Measurements from ENCODE around the gene PRSS1.

PRSS1 gene

GRCh38 chr7:142802301-142802700, 53.0 kb downstream of the PRSS1 start:
- no peaks in the 10 kb centered on the region for H3K36me3 ChIP-seq (ENCODE audit: control insufficient read depth, insufficient read depth, low read length)
- H3K27ac ChIP-seq (ENCODE audit: low read depth, low read length, severe bottlenecking) = no peak overlapping the region
- no peaks in the 10 kb centered on the region for H3K9me3 ChIP-seq (ENCODE audit: control insufficient read depth, low read length)
- no peak overlapping the region for H3K4me3 ChIP-seq (ENCODE audit: extremely low read depth, insufficient read depth, low read length, poor library complexity, severe bottlenecking)
- H3K4me1 ChIP-seq (ENCODE audit: control insufficient read depth, insufficient read depth, low read length, poor library complexity, severe bottlenecking) = no peaks in the 10 kb centered on the region
- 85 to 88% methylated on average over 2 to 3 of the region's 3 CpGs for WGBS, 2 experiments (ENCODE audit: insufficient coverage in 2 of 2)
